ENCODE results near the gene TM9SF1. TPM values are rescaled to one million over a fixed set of nuclear protein-coding genes. Genes with fewer than 3 reads are reported as not detected.
A peak's percentile ranks its signal among the peaks of the same experiment; 100 is the strongest.

The TM9SF1 gene
- total and polyA plus RNA-seq, 10 of the 15 experiments (the other 5 are each of a cell fraction or from before 2014, with no cell fraction given) = 7.2 to 39.2 (median 17.6) TPM

GRCh38 chr14:24167469-24168114 is 27.6 kb downstream of the TM9SF1 start:
- FAIRE-seq = no peak
- whole genome bisulfite sequencing (ENCODE audit: insufficient coverage, insufficient replicate concordance, low lambda C conversion rate, missing lambda C conversion rate) = 98% methylated on average over 3 of the region's 3 CpGs
- no TSS peak for BruUV-seq (replicated peaks)
- H3K9me3 ChIP-seq (replicated peaks; ENCODE audit: control insufficient read depth, insufficient read depth, low read length) = no peaks in the 10 kb centered on the region
- CTCF ChIA-PET = no interaction called here
- H3K27me3 ChIP-seq (replicated peaks in 1 of 2; ENCODE audit: control insufficient read depth in 2 of 2, insufficient read depth in 2 of 2, low read length in 1 of 2) = no peaks in the 10 kb centered on the region
- RAD21 ChIA-PET (ENCODE audit: unreplicated experiment) = no interaction called here
- no peak overlapping the region for H3K4me3 ChIP-seq
- H3K4me1 ChIP-seq (ENCODE audit: control insufficient read depth, insufficient read depth, low read length) = peaks cover 28% of the 10 kb centered on the region
- no peak overlapping the region for H2AFZ ChIP-seq (ENCODE audit: control insufficient read depth, low read depth, low read length)
- no peak overlapping the region for H3K9ac ChIP-seq (ENCODE audit: control insufficient read depth, insufficient read depth, low read length)
- H3K36me3 ChIP-seq (ENCODE audit: control insufficient read depth in 2 of 2, insufficient read depth in 2 of 2, low read length in 1 of 2) = peaks cover 30 to 49% of the 10 kb centered on the region in 2 experiments
- in situ Hi-C loops (cut with MboI) = no loop called here
- no peak overlapping the region for H3K4me2 ChIP-seq (ENCODE audit: control insufficient read depth, insufficient read depth)
- H3K79me2 ChIP-seq (ENCODE audit: control insufficient read depth, insufficient read depth, low read length) = peaks cover 31% of the 10 kb centered on the region
- no peaks in the 10 kb centered on the region for H4K20me1 ChIP-seq (ENCODE audit: control insufficient read depth, insufficient read depth)
- H3K27ac ChIP-seq (ENCODE audit: control insufficient read depth, insufficient read depth) = no peak overlapping the region
- SMC1A ChIA-PET (ENCODE audit: uncharacterized antibody, unreplicated experiment) = no interaction called here
- no peak for TF ChIP-seq ASH2L (IDR thresholded peaks at IDR 0.05; ENCODE audit: borderline replicate concordance, low read depth)
- peak; percentile 77 for TF ChIP-seq POLR2AphosphoS5 (IDR thresholded peaks at IDR 0.05; ENCODE audit: low read length)
- peak; percentile 76 for TF ChIP-seq POLR2A (IDR thresholded peaks at IDR 0.05; ENCODE audit: low read depth, low read length)
- peak; percentile 80 for TF ChIP-seq SMAD5 (IDR thresholded peaks at IDR 0.05; ENCODE audit: low read depth)
- no peak for ATAC-seq
- POLR2A ChIA-PET = interaction anchor here (1.1 kb wide), 1 partner anchor 28 kb away, joined by 3 read pairs; the partner anchor contains the start of gene TM9SF1
- no peak for DNase-seq (ENCODE audit: low read depth, low spot score)
- intact Hi-C loops (cut with micrococcal nuclease; ENCODE audit: unreplicated experiment) = no loop called here

- ChIA-PET SMC1A (ENCODE audit: uncharacterized antibody, unreplicated experiment) (no interaction called here), CTCF (no interaction called here), RAD21 (ENCODE audit: unreplicated experiment) (no interaction called here), POLR2A (interaction anchor here (1.0 kb wide), 1 partner anchor 30 kb away, joined by 3 read pairs; no protein-coding TSS in a partner anchor)
- ATAC-seq (no peak), DNase-seq (ENCODE audit: low read depth, low spot score) (no peak), FAIRE-seq (no peak)
- no peaks in the 10 kb centered on the region for H3K9me3 ChIP-seq (replicated peaks; ENCODE audit: control insufficient read depth, insufficient read depth, low read length)
- WGBS (ENCODE audit: insufficient coverage, insufficient replicate concordance, low lambda C conversion rate, missing lambda C conversion rate) = 96% methylated on average over 4 of the region's 5 CpGs
- H3K79me2 ChIP-seq (ENCODE audit: control insufficient read depth, insufficient read depth, low read length) = peaks cover 43% of the 10 kb centered on the region
- H2AFZ ChIP-seq (ENCODE audit: control insufficient read depth, low read depth, low read length) = no peak overlapping the region
- peaks cover 30 to 49% of the 10 kb centered on the region in 2 experiments for H3K36me3 ChIP-seq (ENCODE audit: control insufficient read depth in 2 of 2, insufficient read depth in 2 of 2, low read length in 1 of 2)
- in situ Hi-C loops (cut with MboI) (no loop called here), intact Hi-C loops (cut with micrococcal nuclease; ENCODE audit: unreplicated experiment) (no loop called here)
- no peak overlapping the region for H3K4me3 ChIP-seq
- no peak overlapping the region for H3K9ac ChIP-seq (ENCODE audit: control insufficient read depth, insufficient read depth, low read length)
- no peak overlapping the region for H3K27ac ChIP-seq (ENCODE audit: control insufficient read depth, insufficient read depth)
- no peaks in the 10 kb centered on the region for H4K20me1 ChIP-seq (ENCODE audit: control insufficient read depth, insufficient read depth)
- H3K27me3 ChIP-seq (replicated peaks in 1 of 2; ENCODE audit: control insufficient read depth in 2 of 2, insufficient read depth in 2 of 2, low read length in 1 of 2) = no peaks in the 10 kb centered on the region
- H3K4me1 ChIP-seq (ENCODE audit: control insufficient read depth, insufficient read depth, low read length) = peaks cover 29% of the 10 kb centered on the region
- BruUV-seq (replicated peaks) = no TSS peak
- peak; percentile 61 for TF ChIP-seq POLR2AphosphoS5 (IDR thresholded peaks at IDR 0.05; ENCODE audit: low read length)
- no peak for TF ChIP-seq IRF3 (IDR thresholded peaks at IDR 0.05)
- no peak for TF ChIP-seq ASH2L (IDR thresholded peaks at IDR 0.05; ENCODE audit: borderline replicate concordance, low read depth)
- H3K4me2 ChIP-seq (ENCODE audit: control insufficient read depth, insufficient read depth) = peak overlapping the region; percentile 7; the same call in 1 of the 2 replicates
Observed at GRCh38 chr14:24165785-24166184, 29.5 kb downstream of the TM9SF1 start.

Measured in GM12878 (cell line).